Stimulated activated CD8-positive, alpha-beta memory T cell treated with anti-CD3 and anti-CD28 coated beads, Interleukin-7, amount 100 ng/mL, for 24 hours (primary cell): Measurements from ENCODE around the gene TUBA4B.

Source experiments
- DNase-seq: peaks from one replicate; pipeline ENCODE4 v3.0.0-alpha.2; 2020; ENCODE audit warnings: low read depth

The TUBA4B gene

DNA sequence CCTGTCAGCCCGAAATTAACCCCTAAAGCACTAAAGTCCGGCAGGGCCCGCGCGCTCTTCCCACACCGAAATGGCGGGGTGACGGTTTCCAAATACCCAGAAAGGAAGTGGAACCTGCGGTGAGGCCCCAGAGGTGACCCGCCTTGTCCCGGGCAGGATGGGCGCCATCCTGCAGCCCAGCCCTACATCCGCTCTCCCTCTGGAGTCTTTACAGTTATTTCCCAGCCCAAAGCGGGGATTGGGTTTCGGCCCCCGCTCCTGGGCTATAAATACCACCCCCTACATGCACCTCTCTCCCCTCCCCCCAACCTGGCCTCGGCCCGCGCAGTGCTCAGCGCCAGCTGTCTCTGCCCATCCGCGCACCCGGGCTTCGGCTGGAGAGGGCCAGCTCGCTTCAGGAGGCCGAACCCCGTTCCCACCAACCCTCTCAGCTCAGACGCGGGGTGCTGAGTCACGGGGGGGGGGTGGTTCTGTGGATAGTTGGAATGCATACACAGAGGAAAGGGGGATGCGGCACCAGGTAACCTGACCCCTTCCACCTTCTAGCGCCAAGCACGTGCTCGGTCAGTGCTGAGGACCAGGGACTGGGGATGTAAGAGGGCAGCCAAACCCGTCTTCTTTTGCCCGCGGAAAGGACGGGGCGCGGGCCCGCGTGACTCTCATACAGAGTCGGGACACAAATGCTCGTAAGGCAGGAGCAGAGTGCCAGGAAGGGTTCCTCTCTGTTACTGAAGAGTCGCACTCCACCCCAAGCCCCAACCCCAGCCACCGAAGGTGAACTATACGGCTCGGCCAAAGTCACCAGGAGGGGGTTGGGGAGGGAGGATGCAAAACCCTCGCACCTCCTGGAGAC is at the start of gene TUBA4B:
Gene TUBA4B (plus strand): TSS at position 344 of the 853 bp plus-strand sequence. CDS start 165 bp downstream, at position 509.
- DNase-seq, result no peak

DNA sequence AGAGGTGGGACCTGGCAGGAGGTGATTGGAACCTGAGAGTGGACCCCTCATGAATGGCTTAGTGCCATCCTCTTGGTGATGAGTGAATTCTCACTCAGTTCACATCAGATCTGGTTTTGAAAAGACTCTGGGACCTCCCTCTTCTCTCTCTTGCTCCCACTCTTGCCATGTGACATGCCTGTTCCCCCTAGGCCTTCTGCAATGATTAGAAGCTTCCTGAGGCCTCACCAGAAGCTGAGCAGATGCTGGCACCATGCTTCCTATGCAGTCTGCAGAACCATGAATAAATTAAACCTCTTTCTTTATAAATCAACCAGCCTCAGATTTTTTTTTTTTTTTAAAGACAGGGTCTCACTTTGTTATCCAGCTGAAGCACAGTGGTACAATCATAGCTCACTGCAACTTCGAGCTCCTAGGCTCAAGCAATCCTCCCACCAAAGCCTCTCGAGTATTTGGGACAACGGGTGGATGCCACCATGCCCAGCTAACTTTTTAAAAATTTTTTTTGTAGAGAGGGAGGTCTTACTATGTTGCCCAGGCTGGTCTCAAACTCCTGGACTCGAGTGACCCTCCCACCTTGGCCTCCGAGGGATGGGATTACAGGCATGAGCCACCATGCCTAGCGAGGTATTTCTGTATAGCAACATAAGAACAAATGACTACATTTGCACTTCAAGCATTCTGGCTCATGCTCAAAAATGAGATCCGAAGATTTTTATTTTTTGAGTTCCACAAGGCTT is 48.4 kb upstream of the TUBA4B start:
- DNase-seq, result no peak

DNA sequence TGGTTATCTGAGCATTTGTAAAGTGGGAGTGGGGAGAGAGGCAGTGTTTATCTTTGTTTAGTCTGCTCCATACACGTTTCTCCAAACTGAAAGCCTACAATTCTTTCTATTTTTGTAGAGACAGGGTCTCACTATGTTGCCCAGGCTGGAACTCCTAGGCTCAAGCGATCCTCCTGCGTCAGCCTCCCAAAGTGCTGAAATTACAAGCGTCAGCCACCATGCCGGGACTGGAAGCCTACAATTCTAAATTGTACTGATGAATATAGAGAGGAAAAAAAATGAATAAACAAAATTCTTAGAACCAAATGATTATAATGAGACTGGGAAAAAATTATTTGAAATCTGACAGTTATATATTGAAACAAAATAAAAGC is 47.9 kb upstream of the TUBA4B start:
- no peak for DNase-seq

DNA sequence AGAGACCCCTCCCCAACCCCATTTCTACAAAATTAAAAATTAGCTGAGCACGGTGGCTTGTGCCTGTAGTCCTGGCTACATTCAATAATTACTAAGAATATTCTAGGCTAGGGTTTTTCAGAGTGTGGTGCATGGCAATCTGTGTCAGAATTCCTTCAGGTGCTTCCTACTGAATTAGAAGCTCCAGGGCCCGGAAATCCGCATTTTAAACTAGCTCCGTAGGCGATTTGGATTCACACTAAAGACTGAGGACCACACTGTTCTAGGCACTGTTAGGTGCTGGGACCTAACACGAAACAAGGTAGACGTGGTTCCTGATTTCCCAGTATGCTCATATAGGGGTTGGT is 47.1 kb upstream of the TUBA4B start:
- no peak for DNase-seq

DNA sequence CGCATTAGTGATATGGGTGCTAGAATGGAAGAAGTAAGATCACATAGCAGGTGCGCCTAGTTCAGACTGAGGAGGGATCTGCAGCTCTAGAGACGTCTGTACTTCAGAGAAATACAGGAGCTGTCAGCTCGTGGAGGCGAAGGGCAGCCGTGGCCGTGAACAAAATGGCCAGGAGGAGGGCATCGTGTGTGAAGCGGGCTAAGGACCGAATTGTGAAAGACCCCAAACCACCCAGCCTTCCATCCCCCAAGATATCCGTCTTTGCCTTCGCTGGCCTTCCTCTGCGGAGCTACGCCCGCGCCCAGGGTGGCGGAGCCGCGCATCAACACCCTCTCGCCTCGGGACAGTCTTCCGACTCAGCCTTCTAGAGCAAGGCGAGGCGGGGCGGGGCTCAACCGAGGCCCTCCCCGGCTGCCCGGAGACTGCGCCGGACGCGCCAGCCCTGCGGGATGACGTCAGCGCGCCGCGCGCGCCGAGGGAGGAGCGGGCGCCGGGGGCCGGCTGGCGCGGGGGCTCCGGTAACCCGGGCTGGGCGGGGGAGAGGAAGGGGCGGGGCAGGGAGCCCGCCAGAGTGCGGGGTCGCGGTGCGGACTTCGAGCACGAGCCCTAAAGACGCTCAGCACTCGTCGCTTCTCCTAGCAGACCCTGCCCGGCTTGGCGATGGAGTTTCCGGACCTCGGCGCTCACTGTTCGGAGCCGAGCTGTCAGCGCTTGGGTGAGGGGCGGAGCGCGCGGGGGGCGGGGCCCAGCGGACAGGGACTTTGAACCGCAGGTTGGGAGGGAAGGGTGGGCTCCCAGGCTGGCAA is 46.5 kb upstream of the TUBA4B start, which contains the start of gene ZFAND2B:
Gene ZFAND2B (plus strand): TSS at position 455 of the 806 bp plus-strand sequence. CDS start 206 bp downstream, at position 661.
- DNase-seq, result peak; percentile 87

DNA sequence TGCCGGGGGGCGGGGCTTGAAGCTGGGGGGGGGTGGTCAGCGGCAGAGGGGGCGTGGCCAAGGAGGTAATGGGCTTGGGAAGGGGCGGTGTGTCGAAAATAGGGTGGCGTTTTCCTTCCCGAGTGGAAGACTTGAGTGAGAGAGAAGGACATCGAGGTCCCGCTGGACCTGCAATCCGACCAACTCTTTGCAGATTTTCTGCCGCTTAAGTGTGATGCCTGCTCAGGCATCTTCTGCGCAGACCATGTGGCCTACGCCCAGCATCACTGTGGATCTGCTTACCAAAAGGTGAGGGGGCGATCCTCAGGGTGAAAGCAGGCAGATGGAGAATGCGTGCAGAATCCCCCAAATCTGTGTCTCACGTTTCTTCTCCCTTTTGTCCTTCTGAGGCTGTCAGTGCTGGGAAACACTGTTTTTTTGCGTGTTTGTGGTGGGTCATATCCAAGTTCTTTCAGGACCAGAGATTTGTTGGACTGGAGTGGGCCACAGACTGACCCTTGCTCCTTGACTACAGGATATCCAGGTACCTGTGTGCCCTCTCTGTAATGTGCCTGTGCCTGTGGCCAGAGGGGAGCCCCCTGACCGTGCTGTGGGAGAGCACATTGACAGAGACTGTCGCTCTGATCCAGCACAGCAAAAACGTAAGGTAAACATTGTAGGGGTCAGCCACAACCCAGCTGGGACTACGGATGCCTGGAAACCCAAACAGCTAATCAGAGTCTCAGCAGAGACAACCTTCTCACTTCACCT is 45.7 kb upstream of the TUBA4B start:
- DNase-seq, result no peak

DNA sequence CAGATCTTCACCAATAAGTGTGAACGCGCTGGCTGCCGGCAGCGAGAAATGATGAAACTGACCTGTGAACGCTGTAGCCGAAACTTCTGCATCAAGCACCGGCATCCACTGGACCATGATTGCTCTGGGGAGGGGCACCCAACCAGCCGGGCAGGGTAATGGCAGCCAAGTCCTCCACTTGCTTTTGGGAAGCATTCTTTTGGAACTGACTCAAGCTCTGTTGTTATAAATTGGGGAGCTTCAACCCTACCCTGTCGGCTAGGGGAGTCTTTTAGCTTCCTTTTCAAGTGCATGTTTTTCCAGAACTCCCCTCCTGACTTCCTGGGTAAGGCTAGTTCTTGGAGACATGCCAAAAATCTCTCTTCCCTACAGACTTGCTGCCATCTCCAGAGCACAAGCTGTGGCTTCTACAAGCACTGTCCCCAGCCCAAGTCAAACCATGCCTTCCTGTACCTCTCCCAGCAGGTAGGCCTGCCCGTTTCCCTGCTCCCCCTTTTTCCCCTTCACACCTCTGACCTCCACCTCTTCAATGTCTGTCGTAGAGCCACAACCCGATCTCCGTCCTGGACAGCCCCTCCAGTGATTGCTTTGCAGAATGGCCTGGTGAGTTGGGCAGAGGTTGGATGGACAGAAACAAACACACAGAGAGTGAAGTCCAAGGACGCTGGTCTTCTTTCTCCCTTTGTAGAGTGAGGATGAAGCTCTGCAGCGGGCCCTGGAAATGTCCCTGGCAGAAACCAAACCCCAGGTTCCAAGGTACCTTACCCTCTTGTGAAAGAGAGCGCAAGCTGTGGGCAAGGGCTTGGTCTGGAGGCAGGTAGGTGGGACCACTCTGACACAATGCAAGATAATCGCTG is 44.9 kb upstream of the TUBA4B start:
- DNase-seq, result no peak

DNA sequence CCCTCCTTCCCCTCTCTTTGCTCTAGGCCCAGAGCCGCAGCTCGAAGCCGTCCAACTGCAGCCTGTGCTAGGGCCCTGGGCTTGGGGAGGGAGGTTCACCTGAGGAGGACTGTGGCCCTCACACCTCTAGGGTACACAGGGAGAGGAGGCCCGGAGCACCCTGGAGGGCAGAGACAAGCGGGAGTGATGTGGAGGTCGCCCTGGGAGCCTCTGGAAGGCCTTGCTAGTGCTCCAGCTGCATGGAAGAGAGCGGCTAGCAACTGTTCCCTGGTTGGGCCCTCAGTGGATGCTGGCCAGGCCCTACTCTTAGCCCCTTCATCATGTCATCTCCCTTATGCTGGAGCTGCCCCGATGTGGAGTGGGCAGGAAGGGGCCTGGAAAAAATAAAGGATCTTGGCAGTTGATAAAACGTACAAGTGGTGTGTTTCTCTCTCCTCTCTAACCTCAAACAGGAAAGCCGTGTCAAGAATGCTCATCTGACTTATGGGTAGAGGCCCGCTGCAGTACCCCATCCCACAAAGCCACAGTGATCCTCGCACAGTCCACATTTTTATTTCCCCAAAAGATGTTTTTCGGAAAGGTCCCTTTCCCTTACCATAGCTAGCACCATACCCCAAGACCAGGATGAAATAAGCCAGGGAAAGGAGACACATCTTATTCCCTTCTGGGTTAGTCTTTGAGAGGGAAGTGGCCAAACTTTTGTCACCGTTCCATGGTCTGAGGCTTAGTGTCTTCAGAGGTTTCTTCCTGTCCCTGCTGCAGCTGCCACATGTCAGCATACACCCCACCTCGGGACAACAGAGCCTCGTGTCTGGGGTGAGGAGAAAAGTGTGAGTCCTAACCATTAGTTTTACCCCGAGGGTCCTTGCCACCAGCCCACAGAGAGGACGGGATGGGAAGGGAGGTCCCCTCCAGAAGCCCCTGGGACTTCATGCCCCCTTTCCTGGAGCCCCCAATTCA is 43.5 kb upstream of the TUBA4B start:
- no peak for DNase-seq

DNA sequence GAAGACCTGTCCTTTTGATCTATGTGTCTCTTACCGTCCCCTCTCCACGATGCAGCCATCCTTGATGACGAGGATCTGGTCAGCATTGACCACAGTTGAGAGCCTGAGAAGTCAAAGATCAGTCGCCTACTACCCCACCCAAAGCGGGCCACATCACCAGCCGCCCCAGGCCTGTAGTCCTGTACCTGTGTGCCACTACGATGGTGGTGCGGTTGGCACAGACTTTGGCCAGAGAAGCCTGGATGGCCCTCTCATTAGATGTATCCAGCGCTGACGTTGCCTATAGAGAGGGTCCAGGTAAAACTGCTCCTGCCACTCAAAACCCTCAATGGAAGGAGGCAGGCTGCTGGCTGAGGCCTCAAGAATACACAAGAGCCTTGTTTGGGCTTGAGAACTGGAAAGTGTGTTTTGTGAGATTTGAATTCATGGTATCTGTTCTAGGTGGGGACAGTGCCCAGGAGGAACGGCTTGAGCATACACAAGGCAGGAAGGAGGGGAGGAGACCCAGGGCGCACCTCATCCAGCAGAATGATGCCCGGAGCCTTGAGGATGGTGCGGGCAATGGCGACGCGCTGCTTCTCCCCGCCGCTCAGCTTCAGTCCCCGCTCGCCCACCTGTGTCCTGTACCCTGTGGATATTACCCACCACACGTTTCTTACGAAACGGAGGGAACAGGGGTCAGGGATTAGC is 42.7 kb upstream of the TUBA4B start:
- DNase-seq, result no peak

DNA sequence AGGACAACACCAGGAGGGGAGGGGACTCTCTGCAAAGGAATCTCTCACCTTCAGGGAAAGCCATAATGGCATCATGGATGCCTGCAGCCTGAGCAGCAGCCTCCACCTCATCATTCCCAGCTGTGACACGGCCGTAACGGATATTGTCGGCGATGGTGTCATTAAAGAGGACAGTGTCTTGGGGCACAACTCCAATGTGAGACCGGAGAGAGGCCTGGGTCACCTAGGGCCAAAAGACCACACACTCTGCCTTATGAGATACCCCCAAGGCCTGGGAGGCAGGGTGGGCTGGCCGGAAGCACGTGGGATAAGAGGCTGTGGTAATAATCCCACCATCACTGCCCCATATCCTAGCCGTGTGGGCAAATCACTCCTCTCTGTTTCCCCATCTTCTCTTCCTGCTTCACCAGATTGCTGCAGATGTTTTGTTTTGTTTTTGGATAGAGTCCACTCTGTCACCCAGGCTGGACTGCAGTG is 42.1 kb upstream of the TUBA4B start:
- no peak for DNase-seq

DNA sequence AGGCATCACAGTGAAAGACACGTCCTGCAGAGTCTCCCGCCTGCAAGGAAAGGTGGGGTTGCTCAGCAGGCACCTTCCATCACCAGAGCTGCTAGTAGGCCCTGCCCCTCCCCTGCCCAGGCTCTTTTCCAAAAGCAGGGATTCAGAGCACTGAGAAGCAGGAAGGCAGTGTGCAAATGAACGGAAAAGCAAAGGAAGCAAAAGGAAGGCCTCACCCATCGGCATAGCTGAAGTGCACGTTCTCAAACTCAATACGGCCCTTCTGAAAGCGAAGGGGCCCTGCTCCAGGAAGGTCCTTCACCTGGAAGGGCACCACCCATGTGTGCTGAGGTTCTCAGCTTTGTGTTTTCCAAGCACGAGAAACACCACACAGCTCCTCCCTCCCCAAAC is 40.0 kb upstream of the TUBA4B start:
- DNase-seq, result no peak

DNA sequence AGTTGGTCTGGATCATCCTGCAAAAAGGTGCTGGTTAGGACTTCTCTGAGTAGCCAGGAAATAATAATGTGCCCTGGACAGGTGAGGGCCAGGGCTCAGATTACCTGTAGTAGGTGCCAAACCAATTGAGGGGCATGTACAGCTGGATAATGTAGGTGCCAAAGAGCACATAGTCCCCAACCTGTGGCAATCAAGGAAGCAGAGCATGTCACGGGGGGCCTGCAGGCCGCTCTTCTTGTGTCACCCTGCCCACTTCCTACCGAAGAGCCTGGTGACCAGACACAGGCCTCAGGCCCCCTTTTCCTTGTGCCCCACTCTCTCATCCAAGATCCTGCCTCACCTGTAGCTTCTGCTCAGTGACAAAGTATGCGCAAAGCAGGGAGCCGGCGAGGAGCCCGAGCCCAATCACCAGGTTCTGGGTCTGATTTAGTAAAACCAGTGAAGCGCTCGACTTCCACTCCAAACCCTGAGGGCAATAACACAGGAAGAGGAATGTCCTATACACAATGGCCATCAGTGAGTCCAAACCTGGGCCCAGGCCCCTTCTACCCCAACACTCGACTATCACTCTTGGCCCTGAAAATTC is 39.5 kb upstream of the TUBA4B start:
- no peak for DNase-seq

DNA sequence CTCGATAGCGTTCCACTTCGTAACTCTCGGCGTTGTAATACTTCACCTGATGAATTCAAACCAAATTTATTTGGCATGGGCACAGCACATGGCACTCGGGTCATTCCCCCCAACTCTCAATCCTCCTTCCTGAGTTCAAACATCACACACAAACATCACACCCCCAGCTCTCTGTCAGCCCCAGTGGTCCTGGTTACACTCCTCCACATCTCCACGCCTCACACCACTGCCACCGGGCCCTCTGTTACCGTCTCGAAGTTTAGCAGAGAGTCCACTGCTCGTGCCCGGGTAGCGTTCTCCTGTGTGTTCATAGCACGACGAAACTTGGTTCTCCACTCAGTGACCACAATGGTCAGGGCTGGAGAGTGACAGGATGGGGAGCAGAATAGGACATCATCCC is 38.9 kb upstream of the TUBA4B start:
- no peak for DNase-seq

DNA sequence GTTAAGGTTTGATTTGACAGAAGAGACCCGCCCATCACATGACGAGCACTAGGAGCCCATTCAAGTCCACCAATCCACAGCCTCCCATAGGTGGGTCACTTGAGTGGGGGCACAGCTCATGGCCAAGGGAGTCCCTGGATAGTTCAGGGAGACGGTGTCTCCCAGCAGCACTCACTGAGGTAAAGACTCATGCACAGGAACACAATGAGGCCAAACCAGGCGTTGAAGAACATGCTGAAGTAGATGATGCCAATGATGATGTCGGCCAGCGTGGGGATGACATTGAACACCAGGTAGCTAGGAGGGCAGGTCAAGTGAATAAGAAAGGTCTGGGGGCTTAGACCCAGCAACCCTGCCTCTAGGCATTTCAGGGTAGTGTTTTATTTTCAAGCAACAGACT is 38.3 kb upstream of the TUBA4B start:
- DNase-seq, result no peak

DNA sequence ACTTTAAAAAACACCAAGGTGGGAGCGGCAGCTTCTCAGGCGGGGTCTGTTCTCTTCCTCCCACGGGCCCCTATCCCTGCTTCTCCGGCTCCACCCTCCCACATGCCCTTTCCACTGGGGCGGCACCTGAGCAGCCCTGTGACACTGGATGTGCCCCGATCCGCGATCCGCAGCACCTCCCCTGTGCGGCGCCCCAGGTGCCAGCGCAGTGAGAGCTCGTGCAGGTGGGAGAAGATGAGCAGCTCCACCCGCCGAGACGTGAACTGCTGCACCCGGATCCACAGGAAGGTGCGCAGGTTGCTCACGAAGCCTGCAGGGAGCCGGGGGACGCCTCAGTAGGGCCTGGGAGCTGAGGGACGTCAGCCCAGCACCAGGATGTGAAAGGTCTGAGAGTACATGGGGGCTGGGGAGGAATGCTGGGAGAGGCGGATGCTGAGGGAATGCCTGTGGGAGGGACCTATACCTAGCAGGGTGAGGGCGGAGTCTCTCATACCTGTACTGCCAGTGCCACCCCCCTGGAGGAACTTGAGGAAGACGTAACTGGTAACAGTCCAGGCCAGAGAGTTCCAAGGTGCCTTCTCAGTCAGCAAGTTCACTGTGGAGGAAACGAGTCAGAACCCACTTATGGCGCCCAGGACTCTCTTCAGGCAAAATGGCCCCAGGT is 37.0 kb upstream of the TUBA4B start:
- DNase-seq, result no peak

DNA sequence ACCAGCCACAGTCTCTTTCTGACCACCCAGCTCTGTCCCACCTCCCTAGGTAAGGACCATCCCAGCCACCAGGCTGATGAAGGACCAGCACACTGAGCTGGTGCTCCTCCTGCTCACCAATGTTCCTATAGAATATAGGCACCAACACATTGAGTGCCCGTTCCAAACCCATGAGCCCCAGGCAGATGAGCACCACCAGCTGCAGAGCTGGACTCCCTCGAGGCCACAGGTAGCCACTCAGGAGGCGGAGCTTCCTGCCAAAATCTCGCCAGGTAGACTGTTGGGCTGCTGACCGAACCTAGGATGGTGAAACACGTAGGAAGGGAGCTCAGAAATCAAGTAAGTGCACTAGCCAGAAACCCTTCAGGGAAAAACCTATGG is 36.5 kb upstream of the TUBA4B start:
- DNase-seq, result no peak

DNA sequence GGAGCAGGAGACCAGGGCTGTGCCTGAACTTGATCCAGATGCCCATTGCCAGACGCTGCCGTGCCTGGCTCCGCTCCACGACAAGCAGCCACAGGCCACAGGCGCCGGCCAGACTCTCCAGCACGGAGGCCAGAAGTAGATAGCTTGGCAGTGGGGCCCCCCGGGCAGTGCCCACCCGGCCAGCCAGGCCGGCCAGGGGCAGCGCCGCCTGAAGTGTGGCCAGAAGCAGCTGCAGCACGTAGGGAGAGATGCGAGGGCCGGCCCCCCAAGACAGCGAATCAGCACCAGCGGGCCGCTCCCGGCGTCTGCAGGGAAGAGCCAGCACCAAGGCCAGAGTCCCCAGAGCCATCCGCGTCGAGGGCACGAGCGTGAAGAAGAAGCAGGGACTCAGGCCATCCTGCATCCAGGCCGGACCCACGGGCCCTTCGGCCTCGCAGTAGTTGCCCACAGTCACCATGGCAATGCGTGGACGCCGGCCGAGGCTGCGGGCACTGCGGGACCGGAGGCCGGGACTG is 34.8 kb upstream of the TUBA4B start:
- DNase-seq, result no peak
